CD4-positive, alpha-beta T cell (primary cell): Measurements from ENCODE around the gene REG1B. TPM values are rescaled to one million over a fixed set of nuclear protein-coding genes. Genes with fewer than 3 reads are reported as not detected.

Experiments used
- ATAC-seq: fragments of 200-7000 bp; cut with Tn5 transposase; one replicate; pipeline ENCODE4 v1.10.0; 2022; ENCODE audit warnings: mild to moderate bottlenecking; ENCODE audit not compliant: poor library complexity
- CTCF ChIA-PET: fragments of 350-600 bp; sonication (Branson Sonifier 250); formaldehyde crosslinking; loops from one replicate; lab custom pipeline; 2021; ENCODE audit warnings: antibody characterized with exemption, inconsistent platforms; lab: Charles Lee
- POLR2A ChIA-PET: fragments of 350-600 bp; sonication (Branson Sonifier 250); formaldehyde crosslinking; loops from one replicate; lab custom pipeline; 2021; ENCODE audit warnings: antibody characterized with exemption, inconsistent platforms; lab: Charles Lee
- DNase-seq, 14 experiments: peaks; one replicate each; pipeline ENCODE4 v3.0.0-alpha.2; 2013 to 2020; ENCODE audit warnings: mixed read lengths in 2 of 14
- H3K27ac ChIP-seq, 2 donors: one replicate each; pipeline versions ENCODE4 v1.5.1 to v1.7.0; 2013; ENCODE audit warnings: low read length in 2 of 2, low read depth in 1 of 2, mild to moderate bottlenecking in 1 of 2
- H3K27me3 ChIP-seq, 2 experiments: 1 replicate in 1 of 2; 2 replicates in 1 of 2; pipeline versions ENCODE4 v1.6.1 to v1.7.0; 2013; ENCODE audit warnings: low read length in 2 of 2, control low read depth in 1 of 2, mild to moderate bottlenecking in 1 of 2, moderate library complexity in 1 of 2; ENCODE audit not compliant: insufficient read depth in 2 of 2, control insufficient read depth in 1 of 2
- H3K36me3 ChIP-seq: one replicate; pipeline ENCODE4 v1.6.1; 2013; ENCODE audit warnings: low read length, control low read depth; ENCODE audit not compliant: insufficient read depth
- H3K4me1 ChIP-seq: one replicate; pipeline ENCODE4 v1.6.1; 2013; ENCODE audit warnings: low read length, control low read depth; ENCODE audit not compliant: insufficient read depth
- H3K4me3 ChIP-seq: one replicate; pipeline ENCODE4 v1.5.1; 2013; ENCODE audit warnings: mild to moderate bottlenecking, low read length, moderate library complexity
- H3K9me3 ChIP-seq, 2 experiments: 1 replicate in 1 of 2; 2 replicates in 1 of 2; pipeline versions ENCODE4 v1.6.1 to v1.7.0; 2013; ENCODE audit warnings: low read length in 2 of 2, mild to moderate bottlenecking in 2 of 2, control low read depth in 1 of 2, moderate library complexity in 1 of 2; ENCODE audit not compliant: control insufficient read depth in 1 of 2, insufficient read depth in 1 of 2
- H3K27ac Mint-ChIP-seq: one replicate; pipeline ENCODE4 v1.8.0; 2020; ENCODE audit warnings: mixed read lengths
- H3K27me3 Mint-ChIP-seq: one replicate; pipeline ENCODE4 v1.8.0; 2021; ENCODE audit warnings: mixed read lengths
- H3K36me3 Mint-ChIP-seq: one replicate; pipeline ENCODE4 v1.8.0; 2021; ENCODE audit warnings: low read depth, mixed read lengths
- H3K4me1 Mint-ChIP-seq: one replicate; pipeline ENCODE4 v1.8.0; 2021; ENCODE audit warnings: low read depth, mixed read lengths
- H3K4me3 Mint-ChIP-seq: one replicate; pipeline ENCODE4 v1.8.0; 2020; ENCODE audit warnings: mild to moderate bottlenecking, mixed read lengths
- H3K9me3 Mint-ChIP-seq: one replicate; pipeline ENCODE4 v1.8.0; 2020; ENCODE audit warnings: mixed read lengths
- CTCF ChIP-seq: fragments of 200-600 bp; IDR thresholded peaks from one replicate; pipeline ENCODE4 v1.8.0; 2022; ENCODE audit warnings: antibody characterized with exemption, mild to moderate bottlenecking
- intact Hi-C, 2 experiments: fragments of 100-400 bp; cut with DNase I in 1 of 2; cut with micrococcal nuclease in 1 of 2; formaldehyde crosslinking; loops; one replicate each; pipeline versions ENCODE4 v1.15.1 to v1.9.0; 2023 to 2025; cut with DNase I, micrococcal nuclease
- total RNA-seq, 174 experiments: library from RNA in 2 of 174; stranded (reverse) in 2 of 174; gene quantifications; one replicate each; pipeline ENCODE4 v1.2.3 and lab custom pipeline; 2021 to 2026

Gene REG1B
- total RNA-seq, 2 experiments from 2014 or later = not detected

GRCh38 chr2:79084495-79085135 lies 3.2 kb downstream of the REG1B start:
- H3K4me3 Mint-ChIP-seq = no peak overlapping the region
- DNase-seq (no peak), ATAC-seq (no peak)
- no peaks in the 10 kb centered on the region for H3K27me3 ChIP-seq
- ChIA-PET CTCF (no interaction called here), POLR2A (no interaction called here)
- no peaks in the 10 kb centered on the region for H3K4me1 ChIP-seq
- no peak overlapping the region for H3K27ac ChIP-seq
- no peaks in the 10 kb centered on the region for H3K27me3 Mint-ChIP-seq
- H3K36me3 Mint-ChIP-seq = no peaks in the 10 kb centered on the region
- no peak overlapping the region for H3K4me3 ChIP-seq
- peaks cover 17% of the 10 kb centered on the region for H3K9me3 Mint-ChIP-seq
- peaks cover 3 to 5% of the 10 kb centered on the region in 2 experiments for H3K9me3 ChIP-seq
- intact Hi-C loops = no loop called here
- no peak overlapping the region for H3K27ac Mint-ChIP-seq
- H3K36me3 ChIP-seq = no peaks in the 10 kb centered on the region
- H3K4me1 Mint-ChIP-seq = no peaks in the 10 kb centered on the region
- no peak for TF ChIP-seq CTCF

- H3K36me3 Mint-ChIP-seq = no peaks in the 10 kb centered on the region
- H3K4me1 ChIP-seq = no peaks in the 10 kb centered on the region
- CTCF ChIA-PET = no interaction called here
- no peaks in the 10 kb centered on the region for H3K4me1 Mint-ChIP-seq
- intact Hi-C loops = no loop called here
- no peak overlapping the region for H3K27ac ChIP-seq
- H3K27me3 ChIP-seq = no peaks in the 10 kb centered on the region
- H3K9me3 Mint-ChIP-seq = peaks cover 17% of the 10 kb centered on the region
- no peak for TF ChIP-seq CTCF
- H3K4me3 Mint-ChIP-seq = no peak overlapping the region
- POLR2A ChIA-PET = no interaction called here
- ATAC-seq (no peak), DNase-seq (no peak)
- H3K4me3 ChIP-seq = no peak overlapping the region
- no peak overlapping the region for H3K27ac Mint-ChIP-seq
- no peaks in the 10 kb centered on the region for H3K36me3 ChIP-seq
- H3K9me3 ChIP-seq = peaks cover 0 to 5% of the 10 kb centered on the region in 2 experiments
- H3K27me3 Mint-ChIP-seq = no peaks in the 10 kb centered on the region
Observed at GRCh38 chr2:79083597-79084251, 4.1 kb downstream of the REG1B start.

- TF ChIP-seq CTCF = no peak
- Histone ChIP-seq H3K27ac (no peak overlapping the region), H3K9me3 (peaks cover 0 to 5% of the 10 kb centered on the region in 2 experiments), H3K36me3 (no peaks in the 10 kb centered on the region), H3K27me3 (no peaks in the 10 kb centered on the region), H3K4me3 (no peak overlapping the region), H3K4me1 (no peaks in the 10 kb centered on the region)
- ChIA-PET CTCF (no interaction called here), POLR2A (no interaction called here)
- H3K36me3 Mint-ChIP-seq = no peaks in the 10 kb centered on the region
- intact Hi-C loops = no loop called here
- DNase-seq (no peak), ATAC-seq (no peak)
- H3K27me3 Mint-ChIP-seq = no peaks in the 10 kb centered on the region
- H3K9me3 Mint-ChIP-seq = peaks cover 19% of the 10 kb centered on the region
- H3K4me3 Mint-ChIP-seq = no peak overlapping the region
- no peak overlapping the region for H3K27ac Mint-ChIP-seq
- no peaks in the 10 kb centered on the region for H3K4me1 Mint-ChIP-seq
Observed at GRCh38 chr2:79082987-79083386, 4.8 kb downstream of the REG1B start.
